CD4-positive, alpha-beta T cell treated with Interleukin-4 for 4 hours (primary cell): Measurements from ENCODE around the gene HPSE.
A peak's percentile ranks its signal among the peaks of the same experiment; 100 is the strongest.
"Not testable (repeated sequence)": the region's sequence is repeated elsewhere in the genome, so short reads cannot be mapped to it uniquely, and the experiment has no call there.

ENCODE experiments used
- DNase-seq: peaks from one replicate; pipeline ENCODE4 v3.0.0-alpha.2; 2020

The HPSE gene

GRCh38 chr4:83281307-83281706 is 53.3 kb downstream of the HPSE start:
- DNase-seq: no peak

GRCh38 chr4:83276299-83277040 is 58.2 kb downstream of the HPSE start:
- DNase-seq: peak; percentile 42

GRCh38 chr4:83273926-83274325 is 60.7 kb downstream of the HPSE start:
- DNase-seq: not testable (repeated sequence)

- DNase-seq: no peak
Observed at GRCh38 chr4:83272900-83273299, 61.7 kb downstream of the HPSE start.

GRCh38 chr4:83269256-83269655 is 65.4 kb downstream of the HPSE start:
- no peak for DNase-seq

GRCh38 chr4:83268491-83268890 is 66.2 kb downstream of the HPSE start:
- DNase-seq: no peak

GRCh38 chr4:83267830-83268475 is 66.7 kb downstream of the HPSE start:
- DNase-seq: no peak

- DNase-seq: no peak
Observed at GRCh38 chr4:83267121-83267829, 67.4 kb downstream of the HPSE start.

GRCh38 chr4:83266689-83267088 is 68.0 kb downstream of the HPSE start:
- DNase-seq: no peak

- no peak for DNase-seq
Observed at GRCh38 chr4:83263106-83263505, 71.5 kb downstream of the HPSE start.

- DNase-seq: no peak
Observed at GRCh38 chr4:83262682-83263081, 72.0 kb downstream of the HPSE start.

- no peak for DNase-seq
Observed at GRCh38 chr4:83261307-83261706, 73.3 kb downstream of the HPSE start.

GRCh38 chr4:83259586-83259985 is 75.1 kb downstream of the HPSE start:
- no peak for DNase-seq

GRCh38 chr4:83258461-83258860 is 76.2 kb downstream of the HPSE start:
- no peak for DNase-seq

- no peak for DNase-seq
Observed at GRCh38 chr4:83257811-83258210, 76.8 kb downstream of the HPSE start.

GRCh38 chr4:83255584-83255983 is 79.1 kb downstream of the HPSE start:
- DNase-seq: no peak

- peak; percentile 80 for DNase-seq
Observed at GRCh38 chr4:83252782-83253405, 81.8 kb downstream of the HPSE start.

- no peak for DNase-seq
Observed at GRCh38 chr4:83251447-83251830, 83.2 kb downstream of the HPSE start.

- DNase-seq: no peak
Observed at GRCh38 chr4:83250687-83251446, 83.8 kb downstream of the HPSE start.

GRCh38 chr4:83248486-83248885 is 86.2 kb downstream of the HPSE start:
- no peak for DNase-seq

GRCh38 chr4:83247415-83248357 is 87.0 kb downstream of the HPSE start:
- no peak for DNase-seq
